ENCODE data around the gene B4GALT1.
"Not testable (repeated sequence)": the region's sequence is repeated elsewhere in the genome, so short reads cannot be mapped to it uniquely, and the experiment has no call there.

The B4GALT1 gene

DNA sequence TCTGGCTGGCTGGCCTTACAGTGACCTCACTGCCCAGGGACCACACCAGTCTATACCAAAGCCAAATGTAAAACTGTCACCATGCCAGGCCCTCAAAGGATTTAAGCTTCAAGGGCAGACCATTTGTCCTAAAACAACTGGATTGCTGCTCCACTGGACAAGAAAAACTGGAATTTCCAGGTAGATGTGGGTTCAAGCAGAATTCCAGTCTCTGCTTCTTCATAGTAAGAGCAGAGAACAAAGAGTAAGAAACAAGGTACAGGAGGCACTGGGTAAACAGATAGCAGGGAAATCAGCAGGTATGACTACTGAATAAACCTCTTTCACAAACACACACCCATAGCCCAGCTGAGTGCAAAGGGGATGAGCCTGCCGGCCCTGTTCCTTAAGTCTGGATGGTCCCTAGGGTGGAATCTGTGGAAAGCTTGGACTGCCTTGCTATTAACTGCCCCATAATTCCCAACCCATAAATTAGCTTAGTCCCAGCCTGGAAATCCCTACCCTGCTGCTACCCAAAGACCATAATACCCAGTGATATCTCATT, 5.5 kb downstream of the B4GALT1 start:
- H3K4me3 ChIP-seq (ENCODE audit: low read length) = peak overlapping the region; percentile 9
- peak; percentile 91 for DNase-seq (ENCODE audit: low read depth)
- no peak for TF ChIP-seq CTCF (IDR thresholded peaks at IDR 0.05; ENCODE audit: insufficient read depth, low read depth, low read length, missing control alignments)

DNA sequence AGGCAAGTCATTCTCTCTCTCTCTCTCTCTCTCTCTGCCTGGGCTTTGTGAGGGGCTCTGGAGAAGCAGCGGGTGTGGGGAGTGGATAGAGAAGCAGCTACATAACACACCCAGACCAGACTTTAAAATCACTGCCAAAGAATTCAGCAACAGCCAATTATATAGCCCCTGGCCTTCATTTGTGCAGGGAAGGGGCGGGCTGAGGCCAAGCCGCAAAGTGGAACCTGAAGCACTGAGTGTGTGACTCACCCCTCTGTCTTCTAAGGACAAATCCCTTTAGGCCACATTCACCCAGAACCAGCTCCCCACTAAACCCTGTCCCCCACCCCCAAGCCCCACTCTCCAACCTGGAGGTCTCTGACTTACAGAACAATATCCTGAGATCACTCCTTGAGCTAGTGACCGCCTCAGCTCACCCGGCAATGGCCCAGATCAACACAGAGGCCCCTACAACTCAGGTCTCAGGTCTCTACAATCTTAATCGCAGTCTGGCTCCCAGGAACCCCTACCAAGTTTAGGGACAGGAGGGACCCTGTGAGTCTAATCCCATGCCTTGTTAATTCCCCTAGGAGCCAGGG, 6.0 kb downstream of the B4GALT1 start:
- DNase-seq (ENCODE audit: low read depth) = peak; percentile 96
- H3K4me3 ChIP-seq (ENCODE audit: low read length) = peak overlapping the region; percentile 15
- TF ChIP-seq CTCF (IDR thresholded peaks at IDR 0.05; ENCODE audit: insufficient read depth, low read depth, low read length, missing control alignments) = no peak

GRCh38 chr9:33160446-33160845, 6.7 kb downstream of the B4GALT1 start:
- DNase-seq (ENCODE audit: low read depth); H3K4me3 ChIP-seq (ENCODE audit: low read length): not testable (repeated sequence)

GRCh38 chr9:33159777-33160127, 7.4 kb downstream of the B4GALT1 start:
- H3K4me3 ChIP-seq (ENCODE audit: low read length) = no peak overlapping the region
- no peak for TF ChIP-seq CTCF (IDR thresholded peaks at IDR 0.05; ENCODE audit: insufficient read depth, low read depth, low read length, missing control alignments)
- DNase-seq (ENCODE audit: low read depth) = peak; percentile 78

DNA sequence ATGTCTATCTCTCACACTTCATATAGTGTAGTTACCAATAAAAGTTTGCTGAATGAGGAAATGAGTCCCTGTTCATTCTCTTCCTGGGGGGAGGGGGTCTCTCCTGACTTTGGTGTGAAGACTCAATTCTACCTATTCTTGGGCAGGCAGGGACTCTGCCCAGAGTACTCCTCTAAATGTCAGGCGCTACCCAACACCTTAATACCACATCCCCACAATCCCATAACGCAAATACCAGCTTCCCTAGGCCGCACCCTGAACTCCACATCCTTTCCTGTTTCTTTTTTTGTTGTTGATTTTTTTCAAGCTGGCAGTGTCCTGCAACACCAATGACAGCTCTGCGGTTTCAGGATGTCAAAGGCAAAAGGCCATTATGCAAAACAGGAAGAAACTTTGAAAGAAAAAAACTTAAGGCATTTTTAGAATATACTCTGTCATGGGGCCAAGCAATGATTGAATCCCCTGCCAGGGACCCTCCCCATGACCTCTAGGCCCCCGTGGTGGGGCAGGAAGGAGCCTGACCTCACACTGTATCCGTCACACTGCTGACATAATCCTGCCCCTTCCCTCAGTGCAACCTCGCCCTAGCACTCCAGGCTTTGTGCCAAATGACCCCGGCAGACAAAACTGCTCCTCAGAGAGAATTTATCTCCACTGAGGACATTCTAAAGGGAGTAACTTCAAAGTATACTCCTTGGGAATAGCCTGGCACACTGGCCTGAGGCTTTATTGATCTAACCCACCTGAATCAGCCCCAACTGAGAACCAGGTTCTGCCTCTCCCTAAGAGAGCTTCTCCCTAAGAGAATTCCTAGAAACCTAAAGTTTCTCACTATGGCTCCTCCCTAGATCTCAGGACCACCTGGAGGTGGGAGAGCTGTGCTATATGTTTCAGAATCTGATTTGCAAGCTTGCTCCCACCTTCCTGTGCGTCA, 8.0 kb downstream of the B4GALT1 start:
- H3K4me3 ChIP-seq (ENCODE audit: low read length) = no peak overlapping the region
- DNase-seq (ENCODE audit: low read depth) = no peak
- no peak for TF ChIP-seq CTCF (IDR thresholded peaks at IDR 0.05; ENCODE audit: insufficient read depth, low read depth, low read length, missing control alignments)

DNA sequence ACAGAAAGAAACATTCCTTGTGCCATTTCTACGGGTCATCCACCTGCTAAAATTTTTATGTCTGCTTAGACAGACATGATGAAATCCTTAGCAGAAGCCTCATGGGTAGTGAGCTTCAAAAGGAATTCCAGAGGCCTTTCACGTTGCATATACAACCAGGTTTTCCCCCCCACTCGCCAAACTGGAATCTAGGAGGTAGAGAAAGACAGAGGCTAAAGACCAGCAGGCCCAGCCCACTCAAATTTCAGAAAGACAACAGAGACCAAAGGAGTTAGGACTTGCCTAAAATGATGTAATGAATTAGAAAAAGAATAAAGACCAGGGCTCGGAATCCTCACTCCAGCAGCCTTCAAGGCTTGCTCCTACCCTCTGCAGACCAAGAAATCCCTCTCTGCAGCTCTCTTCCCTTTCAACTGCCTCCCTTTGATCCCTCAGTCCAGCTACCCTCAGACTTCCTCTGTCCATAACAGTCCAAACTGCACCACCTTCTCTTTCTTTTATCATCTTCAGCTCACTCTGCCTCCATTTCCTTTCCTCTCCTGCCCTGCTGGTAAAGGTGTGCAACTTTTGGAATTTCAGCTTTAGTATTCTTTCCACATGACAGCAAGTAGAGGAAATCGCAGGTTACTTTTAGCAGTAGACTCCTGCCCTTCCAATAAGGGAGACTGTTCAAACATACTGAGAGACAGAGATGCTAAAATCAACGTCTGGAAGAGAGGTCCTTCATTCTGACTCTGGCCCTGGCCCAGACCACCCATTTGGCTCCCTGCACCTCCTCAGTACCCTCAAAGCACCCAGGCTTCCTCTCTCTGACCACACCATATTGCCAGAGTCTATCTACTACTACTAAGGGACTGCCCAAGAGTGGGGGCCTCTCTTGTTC, 8.9 kb downstream of the B4GALT1 start:
- H3K4me3 ChIP-seq (ENCODE audit: low read length) = no peak overlapping the region
- TF ChIP-seq CTCF (IDR thresholded peaks at IDR 0.05; ENCODE audit: insufficient read depth, low read depth, low read length, missing control alignments) = no peak
- DNase-seq (ENCODE audit: low read depth) = peak; percentile 86

GRCh38 chr9:33155393-33155792, 11.7 kb downstream of the B4GALT1 start:
- DNase-seq (ENCODE audit: low read depth) = no peak
- no peak overlapping the region for H3K4me3 ChIP-seq (ENCODE audit: low read length)
- no peak for TF ChIP-seq CTCF (IDR thresholded peaks at IDR 0.05; ENCODE audit: insufficient read depth, low read depth, low read length, missing control alignments)
